ENCODE data around the gene TMEM273. TPM values are rescaled to one million over a fixed set of nuclear protein-coding genes. Genes with fewer than 3 reads are reported as not detected.

Gene TMEM273
- total RNA-seq, 1 experiment from 2014 or later, result 0.09 TPM

DNA sequence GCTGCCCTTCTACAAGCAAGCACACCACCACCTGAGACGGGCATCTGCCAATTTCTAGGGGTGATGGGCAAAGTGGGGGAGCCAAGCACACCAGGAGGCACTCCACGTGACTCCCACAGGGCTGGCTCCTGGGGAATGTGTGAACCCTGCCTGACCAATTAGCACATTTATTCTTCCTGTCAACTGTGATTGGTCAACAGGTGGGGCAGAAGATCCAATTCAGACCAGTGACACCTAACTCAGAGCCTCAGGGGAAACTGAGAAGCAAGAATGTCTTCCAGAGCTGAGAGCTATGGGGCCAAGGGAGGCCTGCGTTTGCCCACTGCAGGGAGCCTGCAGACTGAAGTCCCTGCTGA, 15.4 kb downstream of the TMEM273 start (continued):
- no peak for TF ChIP-seq ZNF671 (CRISPR knock-in tag; IDR thresholded peaks at IDR 0.05)
- no peak for TF ChIP-seq KAT7 (CRISPR knock-in tag; IDR thresholded peaks at IDR 0.05; ENCODE audit: borderline replicate concordance)
- TF ChIP-seq MYBL2 (CRISPR knock-in tag; IDR thresholded peaks at IDR 0.05), result no peak
- TF ChIP-seq FOXJ3 (CRISPR knock-in tag; IDR thresholded peaks at IDR 0.05; ENCODE audit: borderline replicate concordance), result no peak
- TF ChIP-seq, protein P1, sequence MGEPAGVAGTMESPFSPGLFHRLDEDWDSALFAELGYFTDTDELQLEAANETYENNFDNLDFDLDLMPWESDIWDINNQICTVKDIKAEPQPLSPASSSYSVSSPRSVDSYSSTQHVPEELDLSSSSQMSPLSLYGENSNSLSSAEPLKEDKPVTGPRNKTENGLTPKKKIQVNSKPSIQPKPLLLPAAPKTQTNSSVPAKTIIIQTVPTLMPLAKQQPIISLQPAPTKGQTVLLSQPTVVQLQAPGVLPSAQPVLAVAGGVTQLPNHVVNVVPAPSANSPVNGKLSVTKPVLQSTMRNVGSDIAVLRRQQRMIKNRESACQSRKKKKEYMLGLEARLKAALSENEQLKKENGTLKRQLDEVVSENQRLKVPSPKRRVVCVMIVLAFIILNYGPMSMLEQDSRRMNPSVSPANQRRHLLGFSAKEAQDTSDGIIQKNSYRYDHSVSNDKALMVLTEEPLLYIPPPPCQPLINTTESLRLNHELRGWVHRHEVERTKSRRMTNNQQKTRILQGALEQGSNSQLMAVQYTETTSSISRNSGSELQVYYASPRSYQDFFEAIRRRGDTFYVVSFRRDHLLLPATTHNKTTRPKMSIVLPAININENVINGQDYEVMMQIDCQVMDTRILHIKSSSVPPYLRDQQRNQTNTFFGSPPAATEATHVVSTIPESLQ (CRISPR knock-in tag; IDR thresholded peaks at IDR 0.05), result no peak
- no peak for TF ChIP-seq ETV6 (CRISPR knock-in tag; IDR thresholded peaks at IDR 0.05)
- no peak for TF ChIP-seq CBFB (CRISPR knock-in tag; IDR thresholded peaks at IDR 0.05; ENCODE audit: low read depth)
- TF ChIP-seq, protein P2, sequence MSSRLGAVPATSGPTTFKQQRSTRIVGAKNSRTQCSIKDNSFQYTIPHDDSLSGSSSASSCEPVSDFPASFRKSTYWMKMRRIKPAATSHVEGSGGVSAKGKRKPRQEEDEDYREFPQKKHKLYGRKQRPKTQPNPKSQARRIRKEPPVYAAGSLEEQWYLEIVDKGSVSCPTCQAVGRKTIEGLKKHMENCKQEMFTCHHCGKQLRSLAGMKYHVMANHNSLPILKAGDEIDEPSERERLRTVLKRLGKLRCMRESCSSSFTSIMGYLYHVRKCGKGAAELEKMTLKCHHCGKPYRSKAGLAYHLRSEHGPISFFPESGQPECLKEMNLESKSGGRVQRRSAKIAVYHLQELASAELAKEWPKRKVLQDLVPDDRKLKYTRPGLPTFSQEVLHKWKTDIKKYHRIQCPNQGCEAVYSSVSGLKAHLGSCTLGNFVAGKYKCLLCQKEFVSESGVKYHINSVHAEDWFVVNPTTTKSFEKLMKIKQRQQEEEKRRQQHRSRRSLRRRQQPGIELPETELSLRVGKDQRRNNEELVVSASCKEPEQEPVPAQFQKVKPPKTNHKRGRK (CRISPR knock-in tag; IDR thresholded peaks at IDR 0.05; ENCODE audit: borderline replicate concordance), result no peak

DNA sequence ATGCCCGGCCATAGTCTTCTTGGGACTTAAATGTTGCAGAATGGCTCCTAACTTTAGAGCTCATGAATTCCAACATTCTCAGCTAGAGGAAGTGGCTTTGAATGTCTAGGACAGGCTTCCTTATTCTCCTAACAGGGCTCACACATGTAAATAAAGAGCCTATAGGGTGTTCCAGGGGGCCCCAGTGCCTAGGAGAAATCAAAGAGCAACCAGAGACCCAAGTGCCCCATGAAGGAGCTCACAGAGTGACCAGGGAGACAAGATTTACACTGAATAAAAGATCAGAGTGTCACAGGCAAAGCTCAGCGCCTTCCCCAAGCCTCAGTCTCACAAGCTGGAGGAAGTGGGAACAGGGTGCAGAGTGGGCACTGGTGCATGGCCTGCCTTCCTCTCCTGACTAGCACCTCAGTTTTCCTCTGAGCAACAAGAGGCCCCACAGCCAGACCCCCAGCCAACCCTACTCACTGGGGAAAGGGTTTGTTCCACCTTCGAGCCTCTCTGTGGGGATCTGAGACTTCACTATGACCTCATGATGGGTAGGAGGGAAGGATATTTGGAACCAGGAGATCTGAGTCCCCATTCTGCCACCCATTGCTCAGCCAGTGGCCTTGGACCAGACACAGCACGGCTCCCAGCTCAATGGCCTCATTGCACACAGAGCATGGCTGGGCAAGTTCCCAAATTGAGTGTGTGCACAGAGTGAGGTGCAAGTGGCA, 16.0 kb downstream of the TMEM273 start:
- Mint-ChIP-seq H3K36me3 (no peaks in the 10 kb centered on the region), H3K9me3 (no peaks in the 10 kb centered on the region), H3K27ac (no peak overlapping the region), H3K4me1 (peaks cover 7% of the 10 kb centered on the region; the same call in 1 of the 2 replicates), H3K27me3 (ENCODE audit: low read depth) (no peaks in the 10 kb centered on the region; the same call in 1 of the 2 replicates), H3K4me3 (no peak overlapping the region)
- CTCF ChIA-PET, result interaction anchor here (1.1 to 2.7 kb wide), 3 partner anchors 8 to 56 kb away, joined by 3 to 7 read pairs (median 4); no protein-coding TSS in a partner anchor
- POLR2A ChIA-PET, result no interaction called here
- no peak for ATAC-seq
- TF ChIP-seq, protein P3, sequence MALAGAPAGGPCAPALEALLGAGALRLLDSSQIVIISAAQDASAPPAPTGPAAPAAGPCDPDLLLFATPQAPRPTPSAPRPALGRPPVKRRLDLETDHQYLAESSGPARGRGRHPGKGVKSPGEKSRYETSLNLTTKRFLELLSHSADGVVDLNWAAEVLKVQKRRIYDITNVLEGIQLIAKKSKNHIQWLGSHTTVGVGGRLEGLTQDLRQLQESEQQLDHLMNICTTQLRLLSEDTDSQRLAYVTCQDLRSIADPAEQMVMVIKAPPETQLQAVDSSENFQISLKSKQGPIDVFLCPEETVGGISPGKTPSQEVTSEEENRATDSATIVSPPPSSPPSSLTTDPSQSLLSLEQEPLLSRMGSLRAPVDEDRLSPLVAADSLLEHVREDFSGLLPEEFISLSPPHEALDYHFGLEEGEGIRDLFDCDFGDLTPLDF (CRISPR knock-in tag; IDR thresholded peaks at IDR 0.05), result no peak
- TF ChIP-seq, protein P4, sequence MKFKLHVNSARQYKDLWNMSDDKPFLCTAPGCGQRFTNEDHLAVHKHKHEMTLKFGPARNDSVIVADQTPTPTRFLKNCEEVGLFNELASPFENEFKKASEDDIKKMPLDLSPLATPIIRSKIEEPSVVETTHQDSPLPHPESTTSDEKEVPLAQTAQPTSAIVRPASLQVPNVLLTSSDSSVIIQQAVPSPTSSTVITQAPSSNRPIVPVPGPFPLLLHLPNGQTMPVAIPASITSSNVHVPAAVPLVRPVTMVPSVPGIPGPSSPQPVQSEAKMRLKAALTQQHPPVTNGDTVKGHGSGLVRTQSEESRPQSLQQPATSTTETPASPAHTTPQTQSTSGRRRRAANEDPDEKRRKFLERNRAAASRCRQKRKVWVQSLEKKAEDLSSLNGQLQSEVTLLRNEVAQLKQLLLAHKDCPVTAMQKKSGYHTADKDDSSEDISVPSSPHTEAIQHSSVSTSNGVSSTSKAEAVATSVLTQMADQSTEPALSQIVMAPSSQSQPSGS (CRISPR knock-in tag; IDR thresholded peaks at IDR 0.05; ENCODE audit: borderline replicate concordance, low read depth), result no peak
- TF ChIP-seq, protein P5, sequence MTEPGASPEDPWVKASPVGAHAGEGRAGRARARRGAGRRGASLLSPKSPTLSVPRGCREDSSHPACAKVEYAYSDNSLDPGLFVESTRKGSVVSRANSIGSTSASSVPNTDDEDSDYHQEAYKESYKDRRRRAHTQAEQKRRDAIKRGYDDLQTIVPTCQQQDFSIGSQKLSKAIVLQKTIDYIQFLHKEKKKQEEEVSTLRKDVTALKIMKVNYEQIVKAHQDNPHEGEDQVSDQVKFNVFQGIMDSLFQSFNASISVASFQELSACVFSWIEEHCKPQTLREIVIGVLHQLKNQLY (CRISPR knock-in tag; IDR thresholded peaks at IDR 0.05), result no peak
- TF ChIP-seq, protein P6, sequence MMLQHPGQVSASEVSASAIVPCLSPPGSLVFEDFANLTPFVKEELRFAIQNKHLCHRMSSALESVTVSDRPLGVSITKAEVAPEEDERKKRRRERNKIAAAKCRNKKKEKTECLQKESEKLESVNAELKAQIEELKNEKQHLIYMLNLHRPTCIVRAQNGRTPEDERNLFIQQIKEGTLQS (CRISPR knock-in tag; conservative IDR thresholded peaks at IDR 0.05), result no peak
- TF ChIP-seq ZNF138 (CRISPR knock-in tag; conservative IDR thresholded peaks at IDR 0.05), result no peak
- no peak for TF ChIP-seq EMX1 (CRISPR knock-in tag; IDR thresholded peaks at IDR 0.05)
- TF ChIP-seq, protein P1 (CRISPR knock-in tag; IDR thresholded peaks at IDR 0.05), result no peak
- TF ChIP-seq, protein P7, sequence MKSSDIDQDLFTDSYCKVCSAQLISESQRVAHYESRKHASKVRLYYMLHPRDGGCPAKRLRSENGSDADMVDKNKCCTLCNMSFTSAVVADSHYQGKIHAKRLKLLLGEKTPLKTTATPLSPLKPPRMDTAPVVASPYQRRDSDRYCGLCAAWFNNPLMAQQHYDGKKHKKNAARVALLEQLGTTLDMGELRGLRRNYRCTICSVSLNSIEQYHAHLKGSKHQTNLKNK (CRISPR knock-in tag; IDR thresholded peaks at IDR 0.05), result no peak
- no peak for TF ChIP-seq FOXK1 (CRISPR knock-in tag; IDR thresholded peaks at IDR 0.05)
- TF ChIP-seq, protein P8, sequence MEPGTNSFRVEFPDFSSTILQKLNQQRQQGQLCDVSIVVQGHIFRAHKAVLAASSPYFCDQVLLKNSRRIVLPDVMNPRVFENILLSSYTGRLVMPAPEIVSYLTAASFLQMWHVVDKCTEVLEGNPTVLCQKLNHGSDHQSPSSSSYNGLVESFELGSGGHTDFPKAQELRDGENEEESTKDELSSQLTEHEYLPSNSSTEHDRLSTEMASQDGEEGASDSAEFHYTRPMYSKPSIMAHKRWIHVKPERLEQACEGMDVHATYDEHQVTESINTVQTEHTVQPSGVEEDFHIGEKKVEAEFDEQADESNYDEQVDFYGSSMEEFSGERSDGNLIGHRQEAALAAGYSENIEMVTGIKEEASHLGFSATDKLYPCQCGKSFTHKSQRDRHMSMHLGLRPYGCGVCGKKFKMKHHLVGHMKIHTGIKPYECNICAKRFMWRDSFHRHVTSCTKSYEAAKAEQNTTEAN (CRISPR knock-in tag; IDR thresholded peaks at IDR 0.05), result no peak
- TF ChIP-seq MXD4 (CRISPR knock-in tag; IDR thresholded peaks at IDR 0.05; ENCODE audit: borderline replicate concordance), result no peak
- DNase-seq (ENCODE audit: low spot score), result no peak
